HG03039 (cell line): Measurements from ENCODE around the gene NTMT1.

ENCODE experiments used
- ATAC-seq: cut with Tn5 transposase; IDR thresholded peaks from one replicate; pipeline ENCODE4 v1.9.1; 2021; ENCODE audit warnings: mild to moderate bottlenecking, moderate library complexity; ENCODE audit not compliant: unreplicated experiment

Gene NTMT1

DNA sequence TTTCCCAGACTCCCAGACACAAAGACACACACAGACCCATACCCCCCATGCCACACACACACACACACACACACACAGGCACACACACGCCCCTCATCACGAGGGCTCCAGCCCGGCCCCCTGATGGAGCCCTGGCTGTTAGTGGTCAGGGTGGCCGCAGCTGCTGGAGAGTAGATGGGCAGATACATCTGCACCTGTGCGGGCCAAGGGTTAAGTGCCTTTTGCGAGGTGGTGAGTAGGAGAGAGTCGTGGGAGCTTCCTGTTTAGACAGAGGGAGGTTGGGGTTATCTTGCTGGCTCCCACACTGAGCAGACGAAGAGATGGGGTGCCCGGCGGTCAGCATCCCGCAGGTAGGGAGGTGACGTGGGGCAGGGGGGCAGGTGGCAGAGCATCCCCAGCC, 47.6 kb downstream of the NTMT1 start:
- no peak for ATAC-seq

DNA sequence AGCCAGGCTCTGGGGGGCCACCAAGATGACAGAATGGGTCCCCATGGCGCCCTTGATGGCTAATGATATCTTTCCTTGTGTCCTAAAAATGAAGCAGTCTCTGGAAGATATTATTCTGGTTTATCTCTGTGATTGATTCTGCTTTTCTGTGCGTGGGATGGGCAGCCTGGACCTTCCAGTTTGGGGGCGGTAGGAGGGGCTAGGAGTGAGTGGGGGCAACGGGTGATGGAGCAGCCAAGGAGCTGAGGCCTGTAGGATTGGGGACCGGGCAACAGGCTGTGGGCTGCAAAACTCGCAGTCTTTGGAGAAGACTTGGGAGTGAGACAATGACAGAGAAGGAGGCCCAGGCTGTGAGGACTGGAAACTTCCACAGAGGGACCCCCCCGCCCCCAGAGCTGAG, 48.3 kb downstream of the NTMT1 start:
- no peak for ATAC-seq

DNA sequence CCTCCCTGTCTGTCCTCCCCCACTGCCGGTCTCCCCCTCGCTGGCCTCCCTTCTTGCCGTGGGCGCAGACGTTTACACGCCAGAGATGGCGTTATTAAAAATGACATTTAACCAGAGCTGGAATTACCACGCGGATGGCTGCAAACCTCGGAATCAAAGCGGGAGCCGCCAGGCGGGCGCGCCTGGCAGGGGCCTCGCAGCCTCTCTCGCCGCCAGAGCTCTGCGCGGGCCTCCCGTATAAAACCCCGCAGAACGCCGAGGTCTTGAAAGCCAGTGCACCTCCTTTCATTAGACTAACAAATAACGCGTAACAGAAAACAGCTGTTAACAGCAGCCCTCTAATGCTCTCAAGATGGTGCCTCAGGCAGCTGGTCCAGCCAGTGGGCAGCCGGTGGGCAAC, 49.7 kb downstream of the NTMT1 start:
- no peak for ATAC-seq

DNA sequence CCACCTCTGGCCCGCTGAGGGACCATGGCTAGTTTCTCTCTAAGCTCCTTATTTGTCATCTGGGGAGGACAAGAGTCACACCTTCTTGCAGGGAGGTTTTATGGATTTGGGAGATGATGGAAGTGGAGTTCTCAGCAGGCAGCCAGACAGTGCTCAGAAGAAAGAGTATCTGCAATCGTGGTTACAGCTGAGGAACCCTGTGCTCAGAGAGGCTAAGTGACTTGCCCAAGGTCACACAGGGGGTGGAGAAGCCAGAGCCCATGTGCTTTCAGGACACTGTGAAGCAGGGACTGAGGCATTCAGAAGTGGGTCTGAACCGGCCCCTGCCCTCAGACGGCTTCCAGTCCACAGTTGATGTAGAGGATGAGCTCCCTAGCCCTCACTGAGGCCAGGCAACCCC, 50.3 kb downstream of the NTMT1 start:
- no peak for ATAC-seq

DNA sequence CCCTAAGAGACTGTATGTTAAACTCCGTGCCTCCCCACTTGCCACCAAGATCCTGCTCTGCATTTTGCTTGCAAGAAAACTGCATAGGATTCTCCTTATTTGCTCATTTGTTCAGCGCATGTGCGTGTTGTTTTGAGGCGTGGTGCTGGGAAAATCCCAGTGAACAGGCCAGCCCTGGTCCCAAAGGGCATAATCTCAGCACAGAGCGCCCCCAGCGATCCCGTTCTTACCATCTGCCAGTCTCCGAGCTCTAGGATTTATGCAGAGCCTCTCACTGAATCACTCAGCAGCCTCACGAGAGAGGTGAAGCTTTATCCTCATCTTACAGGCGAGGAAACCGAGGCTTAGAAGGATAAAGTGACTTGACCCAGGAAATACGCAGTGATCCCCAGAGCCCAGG, 51.0 kb downstream of the NTMT1 start:
- ATAC-seq, result no peak

DNA sequence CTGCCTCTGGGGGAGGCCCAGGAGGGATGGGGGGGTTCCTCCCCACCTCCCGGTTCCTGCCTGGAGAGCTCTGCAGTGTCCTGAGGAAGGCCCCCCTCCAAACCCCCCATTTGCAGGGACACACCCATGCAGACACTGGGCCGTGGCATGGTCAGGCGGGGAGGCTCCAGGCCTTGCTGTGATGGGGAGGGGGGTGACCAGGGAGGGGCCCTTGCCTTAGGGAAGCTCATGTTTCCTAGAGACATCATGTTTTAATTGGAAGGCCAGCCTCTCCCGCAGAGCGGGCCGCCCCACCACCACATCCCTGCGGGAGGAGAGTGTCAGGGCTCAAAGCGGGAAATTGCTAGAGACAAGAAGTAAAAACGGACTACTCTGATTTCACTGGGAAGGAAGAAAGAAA, 51.5 kb downstream of the NTMT1 start:
- ATAC-seq, result no peak

DNA sequence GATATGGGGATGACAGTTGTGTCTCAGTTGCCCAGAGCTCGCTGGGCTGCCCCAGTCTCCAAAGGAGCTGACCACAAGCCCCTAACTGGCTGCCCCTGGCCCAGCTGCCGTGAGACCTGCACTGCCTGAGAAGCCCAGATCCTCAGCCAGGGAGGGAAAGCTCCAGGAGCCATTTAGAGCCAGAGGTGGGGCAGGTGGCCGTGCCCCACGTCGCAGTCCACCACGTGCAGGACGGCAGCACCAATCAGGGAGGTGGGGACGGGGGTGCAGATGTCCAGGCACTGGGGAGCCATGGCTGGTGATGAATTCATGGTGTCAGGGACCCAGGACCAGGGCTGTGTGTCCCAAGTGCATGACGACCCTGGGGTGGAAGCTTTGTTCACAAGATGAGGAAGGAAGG, 52.9 kb downstream of the NTMT1 start:
- ATAC-seq, result no peak

DNA sequence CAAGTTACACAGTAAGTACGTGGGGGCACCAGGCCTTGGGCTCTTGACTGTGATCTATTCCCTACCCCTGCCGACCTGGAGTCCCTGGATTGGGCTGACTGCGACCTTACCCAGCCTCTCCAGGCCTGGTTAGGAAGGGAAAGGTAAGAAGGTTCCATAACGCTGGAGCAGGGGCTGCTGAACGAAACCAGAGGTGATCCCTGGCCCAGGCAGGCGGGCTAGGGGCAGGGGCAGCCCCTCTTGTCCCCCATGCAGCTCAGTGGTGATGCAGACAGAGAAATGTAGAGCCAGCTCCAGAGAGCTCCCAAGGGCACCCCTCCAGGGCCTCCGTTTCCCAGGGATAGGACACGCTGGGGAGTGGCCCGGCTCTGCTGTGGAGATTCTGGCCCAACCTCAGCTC, 53.6 kb downstream of the NTMT1 start:
- no peak for ATAC-seq

DNA sequence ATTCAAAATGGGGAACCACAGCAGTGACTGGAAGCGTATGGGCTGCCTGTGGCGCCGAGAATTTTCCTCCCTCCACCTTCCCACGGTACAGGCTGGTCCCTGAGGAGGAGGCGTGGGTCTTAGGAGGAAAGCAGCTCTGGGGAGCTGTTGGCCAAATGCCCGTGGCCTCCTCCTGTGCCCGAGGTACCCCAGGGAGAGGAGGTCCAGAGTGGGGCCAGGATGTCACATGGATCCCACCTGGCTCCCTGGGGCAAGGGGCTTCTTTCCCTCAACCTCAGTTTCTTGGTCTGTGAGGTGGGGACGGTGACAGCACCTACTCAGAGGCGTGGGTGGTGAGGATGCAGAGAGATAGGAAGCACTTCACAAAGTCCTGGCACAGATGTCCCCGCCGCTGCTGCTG, 56.0 kb downstream of the NTMT1 start:
- ATAC-seq, result no peak

DNA sequence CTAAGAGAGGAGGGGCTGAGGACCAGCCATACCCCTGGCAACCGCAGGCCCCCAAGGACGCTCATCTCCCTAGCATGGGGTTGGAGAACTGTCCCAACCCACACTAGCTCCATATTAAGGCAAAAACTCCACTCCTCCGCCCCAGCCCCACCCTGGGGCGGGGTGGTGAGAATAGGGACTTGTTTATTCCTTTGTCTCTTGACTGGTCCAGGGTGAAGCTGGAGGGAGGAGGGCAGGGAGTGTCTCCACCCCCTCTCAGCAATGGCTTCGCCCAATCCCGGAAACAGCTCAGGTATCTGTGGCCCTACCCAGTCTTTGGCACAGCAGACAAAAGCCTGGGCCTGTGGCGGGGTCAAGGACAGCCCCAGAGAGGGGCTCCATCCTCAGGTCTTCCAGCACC, 56.4 kb downstream of the NTMT1 start:
- no peak for ATAC-seq

DNA sequence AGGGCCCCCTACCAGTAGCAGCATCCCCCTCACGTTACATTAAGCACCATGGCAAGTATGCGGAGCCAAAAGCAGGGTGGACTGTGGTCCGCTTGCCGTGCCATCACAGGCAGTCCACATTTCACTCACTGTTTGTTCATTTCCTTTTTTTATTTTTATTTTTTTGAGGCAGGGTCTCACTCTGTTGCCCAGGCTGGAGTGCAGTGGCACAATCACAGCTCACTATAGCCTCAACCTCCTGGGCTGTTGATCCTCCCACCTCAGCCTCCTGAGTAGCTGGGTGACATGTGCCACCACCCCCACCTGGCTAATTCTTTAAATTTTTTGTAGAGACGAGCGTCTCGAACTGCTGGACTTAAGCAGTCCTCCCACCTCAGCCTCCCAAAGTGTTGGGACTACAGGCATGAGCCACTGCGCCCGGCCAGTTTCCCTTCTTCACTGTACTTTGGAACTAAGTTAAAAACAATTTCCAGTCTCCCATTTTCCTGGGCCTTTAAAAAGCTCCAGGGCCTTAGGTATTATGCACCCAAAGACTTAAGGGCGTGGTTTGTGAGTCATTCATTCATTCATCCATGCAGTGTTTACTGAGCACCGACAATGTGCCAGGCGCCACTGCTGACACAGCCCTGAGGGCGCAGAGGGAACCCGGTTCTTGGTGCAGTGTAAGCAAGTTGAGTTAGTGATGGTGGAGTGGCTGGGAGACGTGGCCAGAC, 59.4 kb downstream of the NTMT1 start:
- ATAC-seq, result no peak
